DMS79 (cell line): ENCODE results near the gene HOXC9.
A peak's percentile ranks its signal among the peaks of the same experiment; 100 is the strongest.

Experiments used
- DNase-seq: peaks from one replicate; lab custom pipeline; 2025; lab: John Stamatoyannopoulos, UW

The HOXC9 gene

GRCh38 chr12:54028314-54029201 is 28.6 kb downstream of the HOXC9 start, which contains the start of gene HOXC6:
TSS of gene HOXC6 (plus strand) at chr12:54028440. CDS start at chr12:54028522, 82 bp downstream.
- no peak for DNase-seq

GRCh38 chr12:54029529-54030441 is 29.8 kb downstream of the HOXC9 start:
- DNase-seq, result no peak

DNA sequence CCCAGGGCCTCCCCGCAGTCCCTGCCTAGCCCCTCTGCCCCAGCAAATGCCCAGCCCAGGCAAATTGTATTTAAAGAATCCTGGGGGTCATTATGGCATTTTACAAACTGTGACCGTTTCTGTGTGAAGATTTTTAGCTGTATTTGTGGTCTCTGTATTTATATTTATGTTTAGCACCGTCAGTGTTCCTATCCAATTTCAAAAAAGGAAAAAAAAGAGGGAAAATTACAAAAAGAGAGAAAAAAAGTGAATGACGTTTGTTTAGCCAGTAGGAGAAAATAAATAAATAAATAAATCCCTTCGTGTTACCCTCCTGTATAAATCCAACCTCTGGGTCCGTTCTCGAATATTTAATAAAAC is 30.5 kb downstream of the HOXC9 start:
- no peak for DNase-seq

- DNase-seq, result no peak
Measured at GRCh38 chr12:54030889-54031471, 31.0 kb downstream of the HOXC9 start.

GRCh38 chr12:54031480-54031879 is 31.5 kb downstream of the HOXC9 start:
- no peak for DNase-seq

DNA sequence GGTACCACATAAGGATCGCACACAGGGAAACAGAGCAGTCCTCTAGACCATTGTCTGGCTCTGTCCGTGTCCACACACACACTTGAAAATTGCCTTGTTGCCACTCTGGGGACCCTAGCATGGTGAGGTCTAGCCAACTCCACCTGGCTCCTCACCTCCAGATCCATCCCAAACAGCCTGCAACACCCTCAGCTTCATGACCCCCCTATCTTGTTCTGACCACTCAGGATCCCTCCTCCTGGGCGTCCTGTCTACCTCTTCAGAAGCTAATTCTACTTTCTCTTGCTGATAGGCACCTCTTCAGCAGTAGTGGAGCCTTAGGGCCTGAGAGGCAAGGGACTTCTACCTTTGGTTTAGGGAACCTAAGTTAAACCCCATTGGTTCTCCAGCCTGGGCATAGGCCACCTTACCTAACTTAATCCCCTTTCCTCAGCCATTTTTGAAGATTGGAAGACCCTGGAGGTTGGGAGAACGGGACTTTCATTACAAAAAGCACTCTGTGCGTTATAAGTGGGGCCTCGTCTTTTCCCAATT is 32.2 kb downstream of the HOXC9 start:
- no peak for DNase-seq

DNA sequence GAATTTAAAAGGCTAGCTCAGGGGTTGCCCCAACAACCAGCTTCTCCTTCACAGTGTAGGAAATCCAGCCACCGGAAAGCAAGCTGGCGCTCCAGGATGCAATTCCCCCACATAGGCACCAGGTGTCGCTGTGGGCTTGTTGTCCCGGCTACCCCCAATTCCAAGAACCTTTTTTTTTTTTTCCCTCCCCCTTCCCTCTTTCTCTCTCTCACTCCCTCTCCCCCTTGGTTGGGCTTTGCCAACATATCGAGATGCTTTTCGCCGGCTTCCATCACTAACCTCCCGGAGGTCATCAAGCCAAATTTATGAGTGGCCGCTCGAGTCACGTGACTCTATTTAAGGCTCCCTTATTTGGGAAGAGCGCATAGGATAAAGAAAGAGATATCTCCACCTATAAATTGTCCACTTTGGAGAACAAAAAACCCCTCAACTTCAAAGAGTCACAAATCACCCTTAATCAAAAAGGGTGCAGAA is 32.7 kb downstream of the HOXC9 start, which contains the start of gene HOXC5:
Gene HOXC5, plus strand, starts transcription at position 424 of the 474 bp plus-strand sequence. CDS start 73 bp downstream, outside the sequence.
- DNase-seq, result peak; percentile 48

GRCh38 chr12:54033106-54033979 is 33.4 kb downstream of the HOXC9 start:
- DNase-seq, result peak; percentile 9

DNA sequence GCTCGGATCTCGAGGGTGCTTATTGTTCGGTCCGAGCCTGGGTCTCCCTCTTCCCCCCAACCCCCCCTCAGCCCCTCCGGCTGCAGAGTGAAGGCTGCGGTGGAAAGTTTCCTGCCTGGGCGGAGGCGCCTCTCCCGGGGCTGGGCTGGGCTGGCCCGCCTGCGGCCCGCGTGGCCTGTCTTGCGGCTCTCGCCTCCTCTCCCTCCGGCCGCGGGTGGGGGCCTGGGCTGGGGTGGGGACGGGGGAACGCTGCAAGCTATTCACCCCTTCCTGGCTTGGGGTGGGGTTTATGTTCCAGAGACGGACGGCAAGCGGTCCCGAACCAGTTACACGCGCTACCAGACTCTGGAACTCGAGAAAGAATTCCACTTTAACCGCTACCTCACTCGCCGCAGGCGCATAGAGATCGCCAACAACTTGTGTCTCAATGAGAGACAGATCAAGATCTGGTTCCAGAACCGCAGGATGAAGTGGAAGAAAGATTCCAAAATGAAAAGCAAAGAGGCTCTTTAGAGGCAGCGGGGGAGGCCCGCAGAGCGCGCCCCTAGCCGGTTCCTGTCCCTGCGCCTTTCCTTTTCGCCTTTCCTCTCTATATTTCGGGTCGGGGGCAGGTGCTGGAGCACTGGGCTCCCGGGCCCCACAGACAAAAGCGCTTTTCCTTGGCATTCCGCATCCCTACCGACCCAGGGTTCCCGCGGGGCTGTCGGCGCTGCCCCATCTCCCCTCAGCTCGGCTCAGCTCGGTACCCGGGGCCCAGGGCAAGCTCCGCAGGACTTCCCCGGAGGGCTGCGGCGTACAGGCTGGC is 34.2 kb downstream of the HOXC9 start:
- DNase-seq, result no peak

DNA sequence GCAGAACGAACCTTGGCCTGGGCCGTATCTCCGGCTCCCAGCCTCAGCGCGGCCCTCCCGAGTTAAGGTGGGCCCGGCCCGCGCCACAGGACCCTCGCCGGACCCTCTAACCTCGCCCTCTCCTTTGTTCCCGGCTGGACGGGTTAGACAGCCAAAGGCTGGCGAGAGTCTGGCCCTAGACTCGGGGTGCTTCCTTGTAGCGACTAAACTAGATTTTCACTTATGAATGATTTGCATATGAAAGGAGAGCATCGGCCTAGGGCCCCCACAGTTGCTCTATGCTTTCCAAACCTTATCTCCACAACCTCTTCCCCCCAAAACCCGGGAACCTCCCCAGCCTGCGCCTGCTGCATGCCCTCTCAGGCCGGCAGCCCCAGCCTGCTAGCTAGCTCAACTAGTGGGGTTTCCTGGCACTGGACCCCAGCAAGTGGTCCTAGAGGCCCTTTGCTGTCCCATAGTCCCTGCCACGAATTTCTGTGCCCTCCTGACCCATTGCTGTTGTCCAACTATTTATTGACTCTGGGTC is 34.9 kb downstream of the HOXC9 start:
- DNase-seq, result no peak

GRCh38 chr12:54035568-54036264 is 35.8 kb downstream of the HOXC9 start:
- DNase-seq, result no peak

- peak; percentile 23 for DNase-seq
Measured at GRCh38 chr12:54036620-54037359, 36.8 kb downstream of the HOXC9 start.

- no peak for DNase-seq
Measured at GRCh38 chr12:54037360-54038283, 37.7 kb downstream of the HOXC9 start.

DNA sequence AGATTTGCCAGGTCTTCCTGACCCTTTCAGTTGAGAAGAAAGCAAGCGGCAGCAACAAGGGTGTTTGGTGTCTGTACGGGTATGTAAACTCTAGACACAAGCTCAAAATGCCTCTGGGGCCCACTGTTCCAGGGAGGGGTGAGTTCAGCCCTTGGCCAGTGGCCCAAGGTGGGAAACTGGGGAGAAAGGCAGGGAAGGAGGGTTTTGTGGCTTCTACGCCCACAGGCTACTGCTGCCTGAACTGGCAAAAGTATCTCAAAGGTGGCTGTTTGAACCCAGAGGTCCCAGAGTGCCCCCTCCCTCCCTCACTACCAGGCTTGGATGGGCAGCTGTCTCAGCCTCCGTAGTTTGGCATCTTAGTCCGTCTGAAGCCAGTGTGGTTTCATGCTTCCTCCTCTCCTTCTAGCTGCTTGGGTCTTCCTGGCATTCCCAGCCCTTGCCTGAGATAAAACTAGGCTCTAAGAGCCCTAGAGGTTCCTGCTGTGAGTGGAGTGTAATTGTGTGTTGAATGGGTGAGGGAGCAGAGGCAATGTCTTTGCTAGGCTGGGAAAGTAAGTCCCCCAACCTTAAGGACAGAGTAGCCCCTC is 38.4 kb downstream of the HOXC9 start:
- DNase-seq, result no peak

- no peak for DNase-seq
Measured at GRCh38 chr12:54038871-54039414, 39.0 kb downstream of the HOXC9 start.

DNA sequence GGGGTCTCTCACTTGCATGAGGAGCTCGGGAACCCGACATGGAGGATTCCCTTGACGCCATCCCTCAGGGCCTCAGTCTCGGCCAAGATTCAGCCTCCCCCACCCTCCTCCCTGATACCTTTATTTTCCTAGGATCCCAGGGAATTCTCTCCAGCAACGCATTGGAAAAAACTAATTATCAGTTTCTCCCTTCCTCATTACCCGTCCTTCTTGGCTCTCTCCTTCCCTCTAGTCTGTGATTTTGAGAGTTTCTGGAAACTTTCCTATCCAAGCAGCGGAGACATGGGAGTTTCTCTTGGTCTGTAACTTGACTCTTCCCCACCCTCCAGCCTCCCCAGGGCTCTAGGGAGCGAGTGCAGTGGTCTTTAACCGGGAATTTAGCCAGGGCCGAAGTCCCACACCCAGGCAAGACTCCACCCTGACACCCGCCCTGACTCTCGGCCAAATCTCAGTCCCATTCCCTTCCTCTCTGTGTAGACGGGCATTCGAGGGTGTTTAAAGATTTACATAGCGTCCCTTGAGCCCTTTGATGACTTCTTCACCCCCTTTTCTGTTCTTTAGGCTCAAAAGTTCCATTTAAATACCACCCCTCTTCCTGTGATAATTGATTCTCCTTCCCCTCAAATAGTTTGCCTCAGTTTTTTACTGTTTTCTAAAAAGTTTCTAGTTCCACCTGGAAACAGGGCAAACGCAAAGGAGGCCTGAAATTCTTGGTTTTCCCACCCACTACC is 39.6 kb downstream of the HOXC9 start:
- DNase-seq, result no peak
